PFSK-1 (cell line): Measurements from ENCODE around the gene LRRC3.

Experiments
- POLR2AphosphoS5 ChIP-seq: IDR thresholded peaks from 2 replicates; pipeline ENCODE4 v1.6.1; 2012; ENCODE audit warnings: low read depth, mild to moderate bottlenecking, control low read depth, low read length, moderate library complexity
- SIN3A ChIP-seq: IDR thresholded peaks from 2 replicates; pipeline ENCODE4 v1.6.1; 2012; ENCODE audit warnings: mild to moderate bottlenecking, low read length, moderate library complexity, borderline replicate concordance; ENCODE audit not compliant: insufficient read depth
- TF ChIP-seq, protein P1 (sequence below), 2 experiments: IDR thresholded peaks; 2 replicates each; pipeline versions ENCODE4 v1.6.1 to v1.8.0; 2011 to 2012; ENCODE audit warnings: low read depth in 2 of 2, low read length in 2 of 2, control low read depth in 1 of 2, inconsistent platforms in 1 of 2, mild to moderate bottlenecking in 1 of 2, moderate library complexity in 1 of 2; ENCODE audit not compliant: insufficient read depth in 1 of 2

DNA sequence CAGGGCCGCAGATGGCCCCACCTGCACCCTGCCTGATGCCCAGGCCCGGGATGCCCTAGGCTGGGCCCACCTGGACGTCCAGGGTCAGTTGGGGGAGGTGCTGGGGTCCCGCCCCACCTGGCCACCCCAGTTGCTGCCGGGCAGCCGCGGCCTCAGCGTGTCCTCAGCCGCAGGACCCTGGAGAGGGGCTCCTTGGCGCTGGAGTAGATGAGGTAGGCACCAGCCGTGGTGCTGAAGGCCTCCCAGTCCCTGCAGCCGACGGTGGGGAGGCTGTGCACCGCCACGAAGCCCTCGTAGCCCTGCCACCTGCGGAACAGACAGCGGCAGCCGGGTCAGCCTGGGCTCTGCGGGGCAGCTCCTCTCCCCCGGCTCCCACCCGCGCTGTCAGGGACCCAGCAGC is 44.3 kb downstream of the LRRC3 start:
- TF ChIP-seq, protein P1, sequence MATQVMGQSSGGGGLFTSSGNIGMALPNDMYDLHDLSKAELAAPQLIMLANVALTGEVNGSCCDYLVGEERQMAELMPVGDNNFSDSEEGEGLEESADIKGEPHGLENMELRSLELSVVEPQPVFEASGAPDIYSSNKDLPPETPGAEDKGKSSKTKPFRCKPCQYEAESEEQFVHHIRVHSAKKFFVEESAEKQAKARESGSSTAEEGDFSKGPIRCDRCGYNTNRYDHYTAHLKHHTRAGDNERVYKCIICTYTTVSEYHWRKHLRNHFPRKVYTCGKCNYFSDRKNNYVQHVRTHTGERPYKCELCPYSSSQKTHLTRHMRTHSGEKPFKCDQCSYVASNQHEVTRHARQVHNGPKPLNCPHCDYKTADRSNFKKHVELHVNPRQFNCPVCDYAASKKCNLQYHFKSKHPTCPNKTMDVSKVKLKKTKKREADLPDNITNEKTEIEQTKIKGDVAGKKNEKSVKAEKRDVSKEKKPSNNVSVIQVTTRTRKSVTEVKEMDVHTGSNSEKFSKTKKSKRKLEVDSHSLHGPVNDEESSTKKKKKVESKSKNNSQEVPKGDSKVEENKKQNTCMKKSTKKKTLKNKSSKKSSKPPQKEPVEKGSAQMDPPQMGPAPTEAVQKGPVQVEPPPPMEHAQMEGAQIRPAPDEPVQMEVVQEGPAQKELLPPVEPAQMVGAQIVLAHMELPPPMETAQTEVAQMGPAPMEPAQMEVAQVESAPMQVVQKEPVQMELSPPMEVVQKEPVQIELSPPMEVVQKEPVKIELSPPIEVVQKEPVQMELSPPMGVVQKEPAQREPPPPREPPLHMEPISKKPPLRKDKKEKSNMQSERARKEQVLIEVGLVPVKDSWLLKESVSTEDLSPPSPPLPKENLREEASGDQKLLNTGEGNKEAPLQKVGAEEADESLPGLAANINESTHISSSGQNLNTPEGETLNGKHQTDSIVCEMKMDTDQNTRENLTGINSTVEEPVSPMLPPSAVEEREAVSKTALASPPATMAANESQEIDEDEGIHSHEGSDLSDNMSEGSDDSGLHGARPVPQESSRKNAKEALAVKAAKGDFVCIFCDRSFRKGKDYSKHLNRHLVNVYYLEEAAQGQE (IDR thresholded peaks at IDR 0.05; ENCODE audit: insufficient read depth in 1 of 2, low read depth in 2 of 2, low read length in 2 of 2), result peak in 1 of 2 experiments; percentile 67; a peak in 1 of 4 replicates
- no peak for TF ChIP-seq POLR2AphosphoS5
- TF ChIP-seq SIN3A, result no peak
